Measurements from ENCODE around the gene LGR6. TPM values are rescaled to one million over a fixed set of nuclear protein-coding genes. Genes with fewer than 3 reads are reported as not detected.

Gene LGR6
- polyA plus RNA-seq, 1 donor from 2014 or later, result not detected

- Histone ChIP-seq H2AFZ (ENCODE audit: low read depth, low read length) (no peak overlapping the region), H4K20me1 (ENCODE audit: insufficient read depth) (no peaks in the 10 kb centered on the region), H3F3A (ENCODE audit: insufficient read depth, low read length, poor library complexity, severe bottlenecking) (no peaks in the 10 kb centered on the region), H3K9me2 (ENCODE audit: insufficient read depth, low read length) (no peaks in the 10 kb centered on the region), H3K27me3 (ENCODE audit: insufficient read depth, low read depth, low read length) (no peaks in the 10 kb centered on the region), H3K27ac (ENCODE audit: low read length) (no peak overlapping the region), H3K9ac (ENCODE audit: low read length) (no peak overlapping the region), H3K9me3 (ENCODE audit: low read length) (no peaks in the 10 kb centered on the region), H3K4me3 (ENCODE audit: low read length) (no peak overlapping the region), H3K4me2 (ENCODE audit: low read length) (no peak overlapping the region), H3K79me2 (replicated peaks; ENCODE audit: insufficient read depth, low read length) (no peaks in the 10 kb centered on the region), H3K36me3 (ENCODE audit: insufficient read depth, low read length) (no peaks in the 10 kb centered on the region)
- TF ChIP-seq POLR2AphosphoS5 (IDR thresholded peaks at IDR 0.05), result no peak
- TF ChIP-seq RAD21 (conservative IDR thresholded peaks at IDR 0.05), result no peak
- TF ChIP-seq, protein P1, sequence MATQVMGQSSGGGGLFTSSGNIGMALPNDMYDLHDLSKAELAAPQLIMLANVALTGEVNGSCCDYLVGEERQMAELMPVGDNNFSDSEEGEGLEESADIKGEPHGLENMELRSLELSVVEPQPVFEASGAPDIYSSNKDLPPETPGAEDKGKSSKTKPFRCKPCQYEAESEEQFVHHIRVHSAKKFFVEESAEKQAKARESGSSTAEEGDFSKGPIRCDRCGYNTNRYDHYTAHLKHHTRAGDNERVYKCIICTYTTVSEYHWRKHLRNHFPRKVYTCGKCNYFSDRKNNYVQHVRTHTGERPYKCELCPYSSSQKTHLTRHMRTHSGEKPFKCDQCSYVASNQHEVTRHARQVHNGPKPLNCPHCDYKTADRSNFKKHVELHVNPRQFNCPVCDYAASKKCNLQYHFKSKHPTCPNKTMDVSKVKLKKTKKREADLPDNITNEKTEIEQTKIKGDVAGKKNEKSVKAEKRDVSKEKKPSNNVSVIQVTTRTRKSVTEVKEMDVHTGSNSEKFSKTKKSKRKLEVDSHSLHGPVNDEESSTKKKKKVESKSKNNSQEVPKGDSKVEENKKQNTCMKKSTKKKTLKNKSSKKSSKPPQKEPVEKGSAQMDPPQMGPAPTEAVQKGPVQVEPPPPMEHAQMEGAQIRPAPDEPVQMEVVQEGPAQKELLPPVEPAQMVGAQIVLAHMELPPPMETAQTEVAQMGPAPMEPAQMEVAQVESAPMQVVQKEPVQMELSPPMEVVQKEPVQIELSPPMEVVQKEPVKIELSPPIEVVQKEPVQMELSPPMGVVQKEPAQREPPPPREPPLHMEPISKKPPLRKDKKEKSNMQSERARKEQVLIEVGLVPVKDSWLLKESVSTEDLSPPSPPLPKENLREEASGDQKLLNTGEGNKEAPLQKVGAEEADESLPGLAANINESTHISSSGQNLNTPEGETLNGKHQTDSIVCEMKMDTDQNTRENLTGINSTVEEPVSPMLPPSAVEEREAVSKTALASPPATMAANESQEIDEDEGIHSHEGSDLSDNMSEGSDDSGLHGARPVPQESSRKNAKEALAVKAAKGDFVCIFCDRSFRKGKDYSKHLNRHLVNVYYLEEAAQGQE (IDR thresholded peaks at IDR 0.05; ENCODE audit: borderline replicate concordance), result no peak
- no peak for TF ChIP-seq SMC3 (conservative IDR thresholded peaks at IDR 0.05; ENCODE audit: poor library complexity)
- no peak for TF ChIP-seq TAF1 (IDR thresholded peaks at IDR 0.05; ENCODE audit: low read depth)
- TF ChIP-seq EZH2 (IDR thresholded peaks at IDR 0.05; ENCODE audit: borderline replicate concordance, insufficient read depth, low read length, poor library complexity, severe bottlenecking), result no peak
- TF ChIP-seq MXI1 (conservative IDR thresholded peaks at IDR 0.05; ENCODE audit: poor library complexity, severe bottlenecking), result no peak
- TF ChIP-seq, protein P2, sequence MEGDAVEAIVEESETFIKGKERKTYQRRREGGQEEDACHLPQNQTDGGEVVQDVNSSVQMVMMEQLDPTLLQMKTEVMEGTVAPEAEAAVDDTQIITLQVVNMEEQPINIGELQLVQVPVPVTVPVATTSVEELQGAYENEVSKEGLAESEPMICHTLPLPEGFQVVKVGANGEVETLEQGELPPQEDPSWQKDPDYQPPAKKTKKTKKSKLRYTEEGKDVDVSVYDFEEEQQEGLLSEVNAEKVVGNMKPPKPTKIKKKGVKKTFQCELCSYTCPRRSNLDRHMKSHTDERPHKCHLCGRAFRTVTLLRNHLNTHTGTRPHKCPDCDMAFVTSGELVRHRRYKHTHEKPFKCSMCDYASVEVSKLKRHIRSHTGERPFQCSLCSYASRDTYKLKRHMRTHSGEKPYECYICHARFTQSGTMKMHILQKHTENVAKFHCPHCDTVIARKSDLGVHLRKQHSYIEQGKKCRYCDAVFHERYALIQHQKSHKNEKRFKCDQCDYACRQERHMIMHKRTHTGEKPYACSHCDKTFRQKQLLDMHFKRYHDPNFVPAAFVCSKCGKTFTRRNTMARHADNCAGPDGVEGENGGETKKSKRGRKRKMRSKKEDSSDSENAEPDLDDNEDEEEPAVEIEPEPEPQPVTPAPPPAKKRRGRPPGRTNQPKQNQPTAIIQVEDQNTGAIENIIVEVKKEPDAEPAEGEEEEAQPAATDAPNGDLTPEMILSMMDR (IDR thresholded peaks at IDR 0.05; ENCODE audit: poor library complexity, severe bottlenecking), result no peak
- no peak for TF ChIP-seq EP300 (conservative IDR thresholded peaks at IDR 0.05; ENCODE audit: poor library complexity, severe bottlenecking)
Measured at GRCh38 chr1:202203238-202204039, 9.8 kb downstream of the LGR6 start.

GRCh38 chr1:202204065-202204464 is 10.5 kb downstream of the LGR6 start:
- no peak for TF ChIP-seq EZH2 (IDR thresholded peaks at IDR 0.05; ENCODE audit: borderline replicate concordance, insufficient read depth, low read length, poor library complexity, severe bottlenecking)
- no peak for TF ChIP-seq POLR2AphosphoS5 (IDR thresholded peaks at IDR 0.05)
- TF ChIP-seq, protein P2 (IDR thresholded peaks at IDR 0.05; ENCODE audit: poor library complexity, severe bottlenecking), result no peak
- TF ChIP-seq EP300 (conservative IDR thresholded peaks at IDR 0.05; ENCODE audit: poor library complexity, severe bottlenecking), result no peak
- TF ChIP-seq, protein P1 (IDR thresholded peaks at IDR 0.05; ENCODE audit: borderline replicate concordance), result no peak
- TF ChIP-seq MXI1 (conservative IDR thresholded peaks at IDR 0.05; ENCODE audit: poor library complexity, severe bottlenecking), result no peak
- TF ChIP-seq TAF1 (IDR thresholded peaks at IDR 0.05; ENCODE audit: low read depth), result no peak
- TF ChIP-seq SMC3 (conservative IDR thresholded peaks at IDR 0.05; ENCODE audit: poor library complexity), result no peak
- no peak for TF ChIP-seq RAD21 (conservative IDR thresholded peaks at IDR 0.05)
- H4K20me1 ChIP-seq (ENCODE audit: insufficient read depth), result no peaks in the 10 kb centered on the region
- no peaks in the 10 kb centered on the region for H3K9me2 ChIP-seq (ENCODE audit: insufficient read depth, low read length)
- no peak overlapping the region for H3K4me2 ChIP-seq (ENCODE audit: low read length)
- H3K27ac ChIP-seq (ENCODE audit: low read length), result no peak overlapping the region
- no peaks in the 10 kb centered on the region for H3K36me3 ChIP-seq (ENCODE audit: insufficient read depth, low read length)
- no peak overlapping the region for H3K4me3 ChIP-seq (ENCODE audit: low read length)
- H3K9ac ChIP-seq (ENCODE audit: low read length), result no peak overlapping the region
- no peaks in the 10 kb centered on the region for H3K79me2 ChIP-seq (replicated peaks; ENCODE audit: insufficient read depth, low read length)
- H2AFZ ChIP-seq (ENCODE audit: low read depth, low read length), result no peak overlapping the region
- H3F3A ChIP-seq (ENCODE audit: insufficient read depth, low read length, poor library complexity, severe bottlenecking), result no peaks in the 10 kb centered on the region
- H3K27me3 ChIP-seq (ENCODE audit: insufficient read depth, low read depth, low read length), result no peaks in the 10 kb centered on the region
- H3K9me3 ChIP-seq (ENCODE audit: low read length), result no peaks in the 10 kb centered on the region
